HL-60 (cell line): ENCODE data around the gene COG8.

Experiments
- CTCF ChIP-seq: IDR thresholded peaks from one replicate; pipeline ENCODE4 v1.5.1; 2011; ENCODE audit warnings: low read length, control low read depth, inconsistent platforms; ENCODE audit not compliant: insufficient read depth
- POLR2AphosphoS5 ChIP-seq: IDR thresholded peaks from 2 replicates; pipeline ENCODE4 v1.6.1; 2012; ENCODE audit warnings: low read depth
- REST ChIP-seq: IDR thresholded peaks from 2 replicates; pipeline ENCODE4 v1.6.1; 2012; ENCODE audit warnings: low read depth; ENCODE audit not compliant: insufficient replicate concordance
- SPI1 ChIP-seq: IDR thresholded peaks from 2 replicates; pipeline ENCODE4 v1.6.1; 2012; ENCODE audit warnings: low read depth, mild to moderate bottlenecking, borderline replicate concordance

GRCh38 chr16:69334696-69335095, 4.7 kb downstream of the COG8 start:
- no peak for TF ChIP-seq CTCF
- TF ChIP-seq POLR2AphosphoS5 = no peak
- no peak for TF ChIP-seq REST
- TF ChIP-seq SPI1 = no peak
